ENCODE results near the gene OR5B12.

GRCh38 chr11:58451585-58451984, 9.5 kb upstream of the OR5B12 start:
- TF ChIP-seq CTCF (IDR thresholded peaks at IDR 0.05; ENCODE audit: low read depth, low read length, missing input control), result no peak
- TF ChIP-seq RAD21 (IDR thresholded peaks at IDR 0.05), result no peak
- TF ChIP-seq SP1 (IDR thresholded peaks at IDR 0.05), result no peak
- no peak for TF ChIP-seq MAX (IDR thresholded peaks at IDR 0.05)
- no peak for TF ChIP-seq REST (IDR thresholded peaks at IDR 0.05)
- TF ChIP-seq YY1 (IDR thresholded peaks at IDR 0.05), result no peak
- no peak for TF ChIP-seq GABPA (IDR thresholded peaks at IDR 0.05 in 1 of 2, conservative IDR thresholded peaks at IDR 0.05 in 1 of 2)
- TF ChIP-seq ATF3 (IDR thresholded peaks at IDR 0.05), result no peak
- TF ChIP-seq TAF1 (conservative IDR thresholded peaks at IDR 0.05), result no peak
- TF ChIP-seq EGR1 (IDR thresholded peaks at IDR 0.05; ENCODE audit: low read depth in 2 of 2), result no peak
- no peak for TF ChIP-seq FOXA1 (IDR thresholded peaks at IDR 0.05)

Measured in liver (tissue), 3 donors.